Ishikawa (cell line): ENCODE data around the gene HAGH.

ENCODE experiments used
- CEBPB ChIP-seq: IDR thresholded peaks from 2 replicates; pipeline ENCODE4 v1.6.1; 2012
- CREB1 ChIP-seq: IDR thresholded peaks from 2 replicates; pipeline ENCODE4 v1.6.1; 2012; ENCODE audit warnings: low read depth
- EGR1 ChIP-seq: IDR thresholded peaks from 2 replicates; pipeline ENCODE4 v1.6.1; 2012
- EP300 ChIP-seq: IDR thresholded peaks from 2 replicates; pipeline ENCODE4 v1.6.1; 2012; ENCODE audit warnings: borderline replicate concordance
- FOXM1 ChIP-seq: IDR thresholded peaks from 2 replicates; pipeline ENCODE4 v1.6.1; 2012; ENCODE audit warnings: low read depth, borderline replicate concordance
- NFIC ChIP-seq: IDR thresholded peaks from 2 replicates; pipeline ENCODE4 v1.6.1; 2012
- RAD21 ChIP-seq: IDR thresholded peaks from 2 replicates; pipeline ENCODE4 v1.6.1; 2012; ENCODE audit warnings: low read depth
- TAF1 ChIP-seq: IDR thresholded peaks from 2 replicates; pipeline ENCODE4 v1.6.1; 2012; ENCODE audit warnings: low read depth, mild to moderate bottlenecking
- TCF12 ChIP-seq: IDR thresholded peaks from 2 replicates; pipeline ENCODE4 v1.6.1; 2012; ENCODE audit warnings: low read depth
- TEAD4 ChIP-seq: IDR thresholded peaks from 2 replicates; pipeline ENCODE4 v1.6.1; 2012
- YY1 ChIP-seq: IDR thresholded peaks from 2 replicates; pipeline ENCODE4 v1.6.1; 2012; ENCODE audit warnings: low read depth
- ZBTB7A ChIP-seq: IDR thresholded peaks from 2 replicates; pipeline ENCODE4 v1.6.1; 2012; ENCODE audit warnings: low read depth
- TF ChIP-seq, protein P1 (sequence below): IDR thresholded peaks from 2 replicates; pipeline ENCODE4 v1.6.1; 2012; ENCODE audit warnings: low read depth, mild to moderate bottlenecking
- TF ChIP-seq, protein P2 (sequence below): IDR thresholded peaks from 2 replicates; pipeline ENCODE4 v1.6.1; 2012
- TF ChIP-seq, protein P3 (sequence below): IDR thresholded peaks from 2 replicates; pipeline ENCODE4 v1.6.1; 2012

The HAGH gene

DNA sequence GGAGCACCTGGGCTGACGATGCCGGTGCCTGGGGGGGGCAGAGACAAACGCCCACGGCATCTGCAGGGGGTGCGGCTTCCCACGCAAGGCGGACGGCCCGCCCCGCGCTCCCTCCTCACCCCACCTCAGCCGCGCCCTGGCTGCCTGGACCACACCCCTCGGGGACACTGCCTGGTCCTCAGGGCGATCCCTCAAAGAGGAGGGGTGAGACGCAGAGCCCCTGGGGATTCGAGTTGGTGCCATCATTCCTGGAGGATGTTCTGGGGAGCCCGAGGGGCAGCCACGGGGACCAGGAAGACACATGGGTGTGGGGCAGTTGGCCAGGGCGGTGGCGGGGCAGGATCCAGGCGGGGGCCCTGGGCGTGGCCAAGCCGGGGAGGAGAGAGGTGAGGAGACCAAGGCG is 37.0 kb downstream of the HAGH start:
- no peak for TF ChIP-seq CEBPB
- TF ChIP-seq CREB1, result no peak
- no peak for TF ChIP-seq FOXM1
- TF ChIP-seq YY1, result no peak
- TF ChIP-seq TAF1, result no peak
- no peak for TF ChIP-seq EGR1
- no peak for TF ChIP-seq NFIC
- no peak for TF ChIP-seq EP300
- TF ChIP-seq, protein P1, sequence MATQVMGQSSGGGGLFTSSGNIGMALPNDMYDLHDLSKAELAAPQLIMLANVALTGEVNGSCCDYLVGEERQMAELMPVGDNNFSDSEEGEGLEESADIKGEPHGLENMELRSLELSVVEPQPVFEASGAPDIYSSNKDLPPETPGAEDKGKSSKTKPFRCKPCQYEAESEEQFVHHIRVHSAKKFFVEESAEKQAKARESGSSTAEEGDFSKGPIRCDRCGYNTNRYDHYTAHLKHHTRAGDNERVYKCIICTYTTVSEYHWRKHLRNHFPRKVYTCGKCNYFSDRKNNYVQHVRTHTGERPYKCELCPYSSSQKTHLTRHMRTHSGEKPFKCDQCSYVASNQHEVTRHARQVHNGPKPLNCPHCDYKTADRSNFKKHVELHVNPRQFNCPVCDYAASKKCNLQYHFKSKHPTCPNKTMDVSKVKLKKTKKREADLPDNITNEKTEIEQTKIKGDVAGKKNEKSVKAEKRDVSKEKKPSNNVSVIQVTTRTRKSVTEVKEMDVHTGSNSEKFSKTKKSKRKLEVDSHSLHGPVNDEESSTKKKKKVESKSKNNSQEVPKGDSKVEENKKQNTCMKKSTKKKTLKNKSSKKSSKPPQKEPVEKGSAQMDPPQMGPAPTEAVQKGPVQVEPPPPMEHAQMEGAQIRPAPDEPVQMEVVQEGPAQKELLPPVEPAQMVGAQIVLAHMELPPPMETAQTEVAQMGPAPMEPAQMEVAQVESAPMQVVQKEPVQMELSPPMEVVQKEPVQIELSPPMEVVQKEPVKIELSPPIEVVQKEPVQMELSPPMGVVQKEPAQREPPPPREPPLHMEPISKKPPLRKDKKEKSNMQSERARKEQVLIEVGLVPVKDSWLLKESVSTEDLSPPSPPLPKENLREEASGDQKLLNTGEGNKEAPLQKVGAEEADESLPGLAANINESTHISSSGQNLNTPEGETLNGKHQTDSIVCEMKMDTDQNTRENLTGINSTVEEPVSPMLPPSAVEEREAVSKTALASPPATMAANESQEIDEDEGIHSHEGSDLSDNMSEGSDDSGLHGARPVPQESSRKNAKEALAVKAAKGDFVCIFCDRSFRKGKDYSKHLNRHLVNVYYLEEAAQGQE, result no peak

DNA sequence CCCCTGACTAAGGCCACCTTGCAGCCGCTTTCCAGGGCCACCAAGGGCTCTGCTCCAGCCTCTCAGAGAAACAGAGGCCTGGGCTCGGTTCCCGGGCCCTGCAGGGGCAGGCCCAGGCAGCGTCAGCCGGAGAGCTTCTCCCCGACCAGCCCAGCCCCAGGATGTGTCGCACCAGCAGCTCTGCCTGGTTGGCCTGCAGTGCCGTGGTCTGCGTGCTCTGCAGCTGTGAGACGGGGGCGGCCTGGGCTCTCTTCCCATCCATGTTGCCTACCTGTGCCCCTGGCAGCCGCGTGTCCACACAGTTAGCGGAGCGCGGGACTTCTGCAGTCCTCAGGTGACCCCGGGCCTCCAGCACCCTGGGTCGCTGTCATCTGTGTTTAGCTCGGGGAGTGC is 37.9 kb downstream of the HAGH start:
- TF ChIP-seq, protein P2, sequence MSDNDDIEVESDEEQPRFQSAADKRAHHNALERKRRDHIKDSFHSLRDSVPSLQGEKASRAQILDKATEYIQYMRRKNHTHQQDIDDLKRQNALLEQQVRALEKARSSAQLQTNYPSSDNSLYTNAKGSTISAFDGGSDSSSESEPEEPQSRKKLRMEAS, result no peak
- TF ChIP-seq CEBPB, result no peak

DNA sequence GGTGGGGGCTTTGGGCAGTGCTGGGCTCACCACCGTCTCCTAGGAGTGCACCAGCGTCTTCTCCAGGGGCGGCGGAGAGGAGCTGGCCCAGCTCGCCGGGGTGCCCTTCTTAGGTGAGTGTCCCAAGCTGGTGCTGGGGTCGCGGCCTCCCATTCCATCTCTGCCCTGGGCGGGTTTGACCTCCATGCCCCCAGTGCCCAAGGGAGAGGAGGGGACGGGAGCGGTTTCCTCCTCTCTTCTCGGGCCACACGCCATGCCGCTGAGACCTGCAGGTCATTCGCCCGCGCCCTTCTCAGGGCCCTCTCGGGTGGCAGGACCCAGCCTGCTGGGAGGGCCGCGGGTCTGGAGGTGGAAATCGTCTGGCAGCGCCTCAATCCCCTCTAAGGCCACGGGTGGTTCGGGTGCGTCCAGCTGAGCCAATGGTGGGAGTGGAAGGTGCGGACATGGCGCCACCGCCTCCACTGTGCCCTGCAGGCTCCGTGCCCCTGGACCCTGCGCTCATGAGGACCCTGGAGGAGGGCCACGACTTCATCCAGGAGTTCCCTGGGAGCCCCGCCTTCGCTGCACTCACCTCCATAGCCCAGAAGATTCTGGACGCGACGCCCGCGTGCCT is 38.4 kb downstream of the HAGH start:
- TF ChIP-seq ZBTB7A, result no peak
- no peak for TF ChIP-seq CEBPB
- no peak for TF ChIP-seq FOXM1
- TF ChIP-seq CREB1, result no peak
- TF ChIP-seq, protein P1, result no peak

DNA sequence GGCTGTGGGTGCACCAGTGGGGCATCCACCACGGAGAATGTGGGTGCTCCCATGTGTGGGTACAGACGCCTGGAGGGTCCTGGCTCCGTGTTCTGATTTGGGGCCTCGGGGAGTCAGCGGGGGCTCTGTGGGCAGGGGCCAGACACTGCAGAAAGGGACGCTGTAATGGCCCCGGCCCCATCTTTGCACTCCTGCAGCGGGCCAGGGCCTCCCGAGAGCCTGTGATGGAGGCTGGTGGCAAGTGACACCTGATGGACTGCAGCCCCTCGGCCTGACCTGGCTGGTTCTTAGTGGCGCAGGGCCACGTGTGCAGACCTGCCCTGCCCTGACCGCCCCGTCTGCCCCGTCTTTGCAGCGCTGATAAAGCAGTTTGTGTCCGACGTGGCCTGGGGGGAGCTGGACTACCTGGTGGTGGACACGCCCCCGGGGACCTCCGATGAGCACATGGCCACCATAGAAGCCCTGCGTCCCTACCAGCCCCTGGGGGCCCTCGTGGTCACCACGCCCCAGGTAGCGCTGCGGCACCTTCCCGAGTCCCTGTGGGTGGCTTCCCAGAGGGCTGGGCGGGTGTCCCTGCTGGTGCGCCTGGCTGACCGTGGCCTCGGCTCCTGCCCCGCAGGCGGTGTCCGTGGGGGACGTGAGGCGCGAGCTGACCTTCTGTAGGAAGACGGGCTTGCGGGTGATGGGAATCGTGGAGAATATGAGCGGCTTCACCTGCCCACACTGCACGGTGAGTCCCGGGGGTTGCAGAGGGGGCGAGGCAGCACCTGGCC is 39.1 kb downstream of the HAGH start:
- TF ChIP-seq TAF1, result no peak
- TF ChIP-seq TEAD4, result no peak
- no peak for TF ChIP-seq EP300
- TF ChIP-seq, protein P3, sequence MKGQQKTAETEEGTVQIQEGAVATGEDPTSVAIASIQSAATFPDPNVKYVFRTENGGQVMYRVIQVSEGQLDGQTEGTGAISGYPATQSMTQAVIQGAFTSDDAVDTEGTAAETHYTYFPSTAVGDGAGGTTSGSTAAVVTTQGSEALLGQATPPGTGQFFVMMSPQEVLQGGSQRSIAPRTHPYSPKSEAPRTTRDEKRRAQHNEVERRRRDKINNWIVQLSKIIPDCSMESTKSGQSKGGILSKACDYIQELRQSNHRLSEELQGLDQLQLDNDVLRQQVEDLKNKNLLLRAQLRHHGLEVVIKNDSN, result no peak
- no peak for TF ChIP-seq RAD21

DNA sequence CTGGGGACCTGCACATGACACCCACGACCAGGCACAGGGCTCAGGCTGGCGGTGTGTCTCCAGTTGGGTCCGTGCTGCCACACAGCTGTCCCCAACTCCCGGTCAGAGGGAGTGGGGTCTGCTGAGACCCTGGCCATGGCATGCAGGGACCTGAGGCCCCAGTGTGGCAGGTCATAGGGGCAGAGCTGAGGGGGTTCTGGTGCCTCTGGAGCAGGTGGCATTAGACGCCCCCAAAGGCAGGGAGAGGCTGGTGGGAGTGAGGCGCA is 39.6 kb downstream of the HAGH start:
- TF ChIP-seq, protein P2, result no peak
- no peak for TF ChIP-seq TCF12
- TF ChIP-seq CREB1, result no peak
- TF ChIP-seq TAF1, result no peak
- no peak for TF ChIP-seq FOXM1
- no peak for TF ChIP-seq EP300
- no peak for TF ChIP-seq NFIC
- no peak for TF ChIP-seq RAD21
- no peak for TF ChIP-seq EGR1
- no peak for TF ChIP-seq CEBPB
- TF ChIP-seq, protein P3, result no peak

DNA sequence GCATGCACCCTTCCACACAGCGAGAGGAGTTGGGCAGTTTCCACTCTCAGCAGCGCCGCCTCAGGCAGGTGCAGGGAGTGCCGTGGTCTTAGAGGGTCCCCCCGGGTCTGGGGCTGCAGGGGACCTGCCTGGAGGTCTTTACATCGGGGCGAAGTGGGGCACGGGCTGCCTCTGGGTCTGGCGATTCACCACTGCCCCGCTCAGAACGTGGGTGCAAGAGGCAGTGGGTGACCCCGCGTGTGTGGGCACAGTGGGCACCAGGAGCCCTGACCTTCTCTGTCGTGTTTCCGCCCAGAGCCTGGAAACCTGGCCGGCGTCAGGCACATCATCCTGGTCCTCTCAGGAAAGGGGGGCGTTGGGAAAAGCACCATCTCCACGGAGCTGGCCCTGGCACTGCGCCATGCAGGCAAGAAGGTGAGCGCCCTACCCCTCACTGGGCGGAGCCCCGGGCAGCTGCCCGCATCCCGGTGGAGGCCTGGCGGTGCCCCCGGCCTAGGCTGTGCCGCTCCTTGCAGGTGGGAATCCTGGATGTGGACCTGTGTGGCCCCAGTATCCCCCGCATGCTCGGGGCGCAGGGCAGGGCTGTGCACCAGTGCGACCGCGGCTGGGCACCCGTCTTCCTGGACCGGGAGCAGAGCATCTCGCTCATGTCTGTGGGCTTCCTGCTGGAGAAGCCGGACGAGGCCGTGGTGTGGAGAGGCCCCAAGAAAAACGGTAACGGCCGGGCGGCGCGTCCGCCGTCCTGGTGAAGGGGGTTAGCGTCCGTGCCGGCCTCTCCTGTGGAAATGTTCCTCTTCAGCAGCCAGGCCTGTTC is 40.2 kb downstream of the HAGH start:
- TF ChIP-seq EGR1 (no peak), RAD21 (no peak), YY1 (no peak), TAF1 (no peak), CEBPB (no peak)
- TF ChIP-seq, protein P2, result no peak
